Hepatocyte (in vitro differentiated cells): ENCODE data around the gene POLR2H.

Experiments
- CTCF ChIP-seq: fragments of 200-600 bp; sonication (generic); IDR thresholded peaks from 2 replicates; pipeline ENCODE4 v1.5.1; 2016; ENCODE audit warnings: antibody characterized with exemption, mild to moderate bottlenecking; ENCODE audit not compliant: poor library complexity
- EZH2 ChIP-seq: fragments of 200-600 bp; sonication (generic); IDR thresholded peaks from 2 replicates; pipeline ENCODE4 v1.6.1; 2016; ENCODE audit warnings: antibody characterized with exemption, mild to moderate bottlenecking, borderline replicate concordance
- EZH2phosphoT487 ChIP-seq: fragments of 200-600 bp; sonication (generic); IDR thresholded peaks from one replicate; pipeline ENCODE4 v1.6.1; 2018; ENCODE audit warnings: antibody characterized with exemption, mild to moderate bottlenecking, low read depth, moderate library complexity; ENCODE audit not compliant: unreplicated experiment, severe bottlenecking

- TF ChIP-seq CTCF (no peak), EZH2 (no peak), EZH2phosphoT487 (no peak)
Measured at GRCh38 chr3:184383033-184383740, 21.7 kb downstream of the POLR2H start.
